ENCODE data around the gene U2SURP. TPM values are rescaled to one million over a fixed set of nuclear protein-coding genes. Genes with fewer than 3 reads are reported as not detected.
A peak's percentile ranks its signal among the peaks of the same experiment; 100 is the strongest.

Gene U2SURP
- polyA plus RNA-seq, 1 experiment = 71.9 TPM

GRCh38 chr3:142963234-142963515 lies 38.2 kb upstream of the U2SURP start:
- peaks cover 11% of the 10 kb centered on the region for H3K9me3 ChIP-seq (ENCODE audit: control insufficient read depth, insufficient read depth, low read length)
- peaks cover 34% of the 10 kb centered on the region for H3K27me3 ChIP-seq (ENCODE audit: control insufficient read depth, insufficient read depth, low read length)
- H3K27ac ChIP-seq (ENCODE audit: low read depth, low read length) = no peak overlapping the region
- no peak for DNase-seq (ENCODE audit: low read depth, low spot score)
- peak overlapping the region; percentile 55; the same call in 1 of the 2 replicates for H3K4me3 ChIP-seq (ENCODE audit: low read depth, low read length)
- TF ChIP-seq, protein P1, sequence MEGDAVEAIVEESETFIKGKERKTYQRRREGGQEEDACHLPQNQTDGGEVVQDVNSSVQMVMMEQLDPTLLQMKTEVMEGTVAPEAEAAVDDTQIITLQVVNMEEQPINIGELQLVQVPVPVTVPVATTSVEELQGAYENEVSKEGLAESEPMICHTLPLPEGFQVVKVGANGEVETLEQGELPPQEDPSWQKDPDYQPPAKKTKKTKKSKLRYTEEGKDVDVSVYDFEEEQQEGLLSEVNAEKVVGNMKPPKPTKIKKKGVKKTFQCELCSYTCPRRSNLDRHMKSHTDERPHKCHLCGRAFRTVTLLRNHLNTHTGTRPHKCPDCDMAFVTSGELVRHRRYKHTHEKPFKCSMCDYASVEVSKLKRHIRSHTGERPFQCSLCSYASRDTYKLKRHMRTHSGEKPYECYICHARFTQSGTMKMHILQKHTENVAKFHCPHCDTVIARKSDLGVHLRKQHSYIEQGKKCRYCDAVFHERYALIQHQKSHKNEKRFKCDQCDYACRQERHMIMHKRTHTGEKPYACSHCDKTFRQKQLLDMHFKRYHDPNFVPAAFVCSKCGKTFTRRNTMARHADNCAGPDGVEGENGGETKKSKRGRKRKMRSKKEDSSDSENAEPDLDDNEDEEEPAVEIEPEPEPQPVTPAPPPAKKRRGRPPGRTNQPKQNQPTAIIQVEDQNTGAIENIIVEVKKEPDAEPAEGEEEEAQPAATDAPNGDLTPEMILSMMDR (IDR thresholded peaks at IDR 0.05; ENCODE audit: low read depth, low read length) = no peak
- CTCF ChIA-PET = no interaction called here
- POLR2A ChIA-PET = no interaction called here

GRCh38 chr3:142963516-142964448 lies 37.6 kb upstream of the U2SURP start, which contains the start of gene PAQR9:
Gene PAQR9 (minus strand): TSS chr3:142963674. CDS start chr3:142963336, 338 bp downstream.
- no peak within 1 kb of the TSS for H3K27ac ChIP-seq (ENCODE audit: low read depth, low read length)
- H3K27me3 ChIP-seq (ENCODE audit: control insufficient read depth, insufficient read depth, low read length) = peaks cover 36% of the 10 kb centered on the region
- POLR2A ChIA-PET = interaction anchor here (0.7 kb wide), 1 partner anchor 328 kb away, joined by 3 read pairs; no protein-coding TSS in a partner anchor
- CTCF ChIA-PET = interaction anchor here (0.6 to 1.4 kb wide), 2 partner anchors 79 to 135 kb away, joined by 3 to 5 read pairs; no protein-coding TSS in a partner anchor
- peaks cover 11% of the 10 kb centered on the region for H3K9me3 ChIP-seq (ENCODE audit: control insufficient read depth, insufficient read depth, low read length)
- TF ChIP-seq, protein P1 (IDR thresholded peaks at IDR 0.05; ENCODE audit: low read depth, low read length) = no peak
- H3K4me3 ChIP-seq (ENCODE audit: low read depth, low read length) = peak within 1 kb of the TSS; percentile 55
- no peak for DNase-seq (ENCODE audit: low read depth, low spot score)

- POLR2A ChIA-PET = no interaction called here
- peaks cover 40% of the 10 kb centered on the region for H3K27me3 ChIP-seq (ENCODE audit: control insufficient read depth, insufficient read depth, low read length)
- no peak overlapping the region for H3K4me3 ChIP-seq (ENCODE audit: low read depth, low read length)
Observed at GRCh38 chr3:142965581-142965980, 35.8 kb upstream of the U2SURP start.

GRCh38 chr3:142966808-142967207 lies 34.6 kb upstream of the U2SURP start:
- peaks cover 11% of the 10 kb centered on the region for H3K9me3 ChIP-seq (ENCODE audit: control insufficient read depth, insufficient read depth, low read length)
- TF ChIP-seq, protein P1 (IDR thresholded peaks at IDR 0.05; ENCODE audit: low read depth, low read length) = no peak
- CTCF ChIA-PET = interaction anchor here (1.1 kb wide), 1 partner anchor 137 kb away, joined by 3 read pairs; no protein-coding TSS in a partner anchor
- no peak for DNase-seq (ENCODE audit: low read depth, low spot score)
- no peak overlapping the region for H3K4me3 ChIP-seq (ENCODE audit: low read depth, low read length)
- no peak overlapping the region for H3K27ac ChIP-seq (ENCODE audit: low read depth, low read length)
- POLR2A ChIA-PET = no interaction called here
- H3K27me3 ChIP-seq (ENCODE audit: control insufficient read depth, insufficient read depth, low read length) = peaks cover 37% of the 10 kb centered on the region

More at GRCh38 chr3:142965581-142965980, 35.8 kb upstream of the U2SURP start:
- no peak overlapping the region for H3K27ac ChIP-seq (ENCODE audit: low read depth, low read length)
- no peak for DNase-seq (ENCODE audit: low read depth, low spot score)
- TF ChIP-seq, protein P1 (IDR thresholded peaks at IDR 0.05; ENCODE audit: low read depth, low read length) = no peak
- CTCF ChIA-PET = interaction anchor here (0.7 to 1.3 kb wide), 2 partner anchors 8 to 22 kb away, joined by 3 read pairs; no protein-coding TSS in a partner anchor
- peaks cover 11% of the 10 kb centered on the region for H3K9me3 ChIP-seq (ENCODE audit: control insufficient read depth, insufficient read depth, low read length)
